ENCODE measurements around the gene MICAL3.

The MICAL3 gene

GRCh38 chr22:17830043-17830961 lies 194.1 kb downstream of the MICAL3 start:
- peak; percentile 76 for DNase-seq

DNA sequence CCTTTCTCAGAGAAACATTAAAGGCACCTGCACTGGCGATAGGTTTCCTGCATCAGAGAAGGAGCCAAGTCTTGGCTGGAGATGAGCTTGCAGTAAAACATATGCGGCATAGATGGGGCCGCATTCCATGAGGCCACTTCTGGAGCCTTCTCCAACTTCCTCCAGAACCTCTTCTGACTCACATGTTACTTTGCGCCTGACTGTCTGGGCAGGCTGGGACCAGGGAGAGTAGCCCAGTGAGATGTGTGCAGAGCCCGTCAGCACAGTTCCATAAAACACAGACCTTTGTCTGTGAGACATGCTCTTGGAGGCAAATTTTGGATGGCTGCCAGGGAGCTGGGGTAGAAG lies 194.7 kb downstream of the MICAL3 start:
- no peak for DNase-seq

DNA sequence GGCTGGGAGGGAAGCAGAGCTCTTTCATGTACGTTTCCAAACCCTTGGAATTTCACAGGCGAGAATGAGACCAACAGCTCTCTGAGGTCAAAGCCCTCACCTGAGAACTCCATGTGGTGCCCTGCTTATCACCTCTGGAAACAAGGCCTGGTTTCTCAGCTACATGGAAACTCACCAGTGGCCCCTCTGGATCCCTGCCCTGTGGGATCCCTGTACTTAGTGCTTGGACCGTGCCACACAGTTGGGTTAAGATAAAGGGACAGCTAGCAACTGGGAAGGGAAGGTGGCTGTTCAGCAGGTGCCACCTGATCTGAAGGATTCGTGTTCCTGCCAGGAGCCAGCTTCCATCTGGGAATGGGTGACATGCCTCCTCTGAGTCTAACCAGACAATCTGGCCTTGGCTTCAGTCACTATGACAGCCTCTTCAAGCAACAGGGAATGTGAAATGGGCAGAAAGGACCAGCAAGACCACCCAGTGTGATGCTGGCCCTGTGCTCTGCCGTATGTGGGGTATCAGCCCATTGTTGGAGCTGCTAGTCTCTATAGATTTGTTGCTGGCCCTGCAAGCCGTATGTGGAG lies 195.8 kb downstream of the MICAL3 start:
- DNase-seq, result no peak

DNA sequence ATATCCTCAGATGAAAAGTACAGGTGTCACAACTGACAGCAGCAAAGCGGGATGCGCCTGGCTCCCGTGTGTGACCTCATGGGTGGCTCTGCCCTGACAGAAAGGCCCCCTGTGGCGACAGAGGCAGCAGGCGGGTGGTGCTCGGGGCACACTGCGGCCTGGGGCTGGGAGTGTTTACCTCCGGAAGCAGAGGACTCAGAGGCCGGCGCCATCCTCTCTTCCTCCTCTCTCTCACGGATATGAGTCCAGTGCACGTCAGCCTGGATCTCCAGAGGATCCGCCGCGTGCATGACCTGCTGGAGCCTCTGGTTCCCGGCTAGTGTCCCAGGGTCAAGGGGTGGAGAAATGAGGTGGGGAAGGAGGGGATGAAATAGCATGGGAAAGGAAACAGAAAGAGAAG lies 196.9 kb downstream of the MICAL3 start:
- DNase-seq, result no peak

DNA sequence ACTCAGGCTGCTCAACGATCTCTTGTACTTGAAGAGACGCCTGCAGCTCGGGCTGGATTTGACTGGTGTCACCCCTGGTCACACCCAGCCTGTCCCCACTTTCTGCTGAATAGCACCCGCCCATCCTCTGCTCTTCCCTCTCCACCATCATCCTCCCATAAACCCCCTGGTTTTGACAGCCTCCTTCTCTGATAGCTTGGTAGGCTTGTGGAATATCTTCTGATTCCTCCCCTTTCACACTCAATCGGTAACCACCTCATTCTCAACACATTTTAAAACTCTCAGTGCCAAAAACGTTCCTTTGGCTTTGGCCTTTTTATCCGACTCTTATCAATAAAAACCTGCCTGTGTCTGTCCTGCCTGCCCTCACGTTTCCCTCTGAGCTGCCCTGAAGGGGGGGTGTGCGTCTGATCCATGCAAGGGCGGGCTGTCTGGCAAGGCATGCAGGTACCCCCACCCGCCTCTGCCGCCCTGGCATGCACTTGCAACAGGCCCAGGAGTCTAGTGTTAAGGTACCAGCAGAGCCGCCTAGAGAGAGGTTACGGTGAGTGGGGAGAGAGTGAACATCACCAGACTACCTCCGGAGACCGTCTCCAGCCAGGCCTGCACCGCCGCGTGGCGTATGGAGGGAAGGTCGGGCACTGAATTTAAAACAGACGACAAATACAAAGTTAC lies 198.3 kb downstream of the MICAL3 start:
- DNase-seq, result no peak

GRCh38 chr22:17824457-17824856 lies 199.9 kb downstream of the MICAL3 start:
- no peak for DNase-seq

GRCh38 chr22:17823964-17824363 lies 200.4 kb downstream of the MICAL3 start:
- no peak for DNase-seq

DNA sequence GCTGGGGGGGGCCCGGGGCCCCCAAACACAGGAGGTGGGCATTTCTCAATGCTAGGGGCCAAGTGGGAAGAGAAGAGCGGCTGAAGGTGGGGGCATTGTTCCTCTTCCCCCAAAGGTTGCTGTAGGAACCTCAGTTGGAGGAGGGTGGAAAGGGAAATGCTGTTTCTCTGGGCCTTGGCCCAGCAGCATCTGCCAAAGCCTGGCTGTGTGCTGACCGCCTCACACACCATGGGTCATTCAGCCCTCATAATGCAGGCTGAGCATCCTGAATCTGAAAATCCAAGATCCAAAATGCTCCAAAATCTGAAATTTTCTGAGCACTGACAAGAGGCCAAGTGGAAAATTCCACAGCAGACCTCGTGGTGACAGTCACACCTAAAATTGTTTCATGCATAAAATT lies 201.1 kb downstream of the MICAL3 start:
- no peak for DNase-seq

- DNase-seq, result no peak
These were observed 202.3 kb downstream of the MICAL3 start for GRCh38 chr22:17822087-17822486.

DNA sequence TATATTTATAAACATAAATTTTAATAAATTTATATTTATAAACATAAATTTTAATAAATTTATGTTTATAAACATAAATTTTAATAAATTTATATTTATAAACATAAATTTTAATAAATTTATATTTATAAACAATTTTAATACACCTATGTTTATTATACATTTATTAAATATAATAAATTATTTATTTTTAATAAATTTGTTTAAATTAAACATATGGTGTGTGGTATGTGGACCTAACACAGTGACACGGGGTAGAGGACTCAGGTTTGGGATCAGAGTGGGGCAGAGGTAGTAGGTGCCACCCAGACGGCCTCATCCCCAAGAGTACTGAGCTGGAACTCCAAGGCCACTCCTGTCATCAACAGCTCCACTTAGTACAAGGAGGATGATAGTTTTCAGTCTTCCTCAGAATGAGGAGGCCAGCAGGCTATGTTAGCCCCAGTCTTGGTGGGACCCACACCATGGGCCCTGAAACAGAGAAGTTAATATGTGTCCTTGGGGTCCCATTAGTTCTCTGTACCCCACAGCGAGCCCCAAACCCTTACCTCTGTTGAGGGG lies 203.4 kb downstream of the MICAL3 start:
- no peak for DNase-seq

DNA sequence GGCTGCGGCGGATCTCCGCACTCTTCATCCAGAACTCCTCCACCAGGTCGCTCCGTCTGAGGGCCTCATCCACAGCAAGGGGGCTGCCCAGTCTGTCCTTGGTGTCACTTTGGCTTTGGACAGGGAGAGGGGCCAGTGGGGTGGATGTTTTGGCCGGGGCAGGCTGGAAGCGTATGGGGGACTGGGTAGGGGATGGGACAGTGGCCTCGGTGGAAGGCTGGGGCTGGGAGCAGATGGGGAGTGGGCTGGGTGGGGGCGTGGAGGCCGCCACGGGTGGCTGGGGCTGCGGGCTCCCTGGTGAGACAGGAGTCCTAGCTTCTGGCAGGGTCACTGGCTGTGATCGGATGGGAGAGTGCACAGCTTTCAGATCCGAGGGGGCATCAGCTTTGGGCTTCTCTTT lies 205.7 kb downstream of the MICAL3 start:
- no peak for DNase-seq

DNA sequence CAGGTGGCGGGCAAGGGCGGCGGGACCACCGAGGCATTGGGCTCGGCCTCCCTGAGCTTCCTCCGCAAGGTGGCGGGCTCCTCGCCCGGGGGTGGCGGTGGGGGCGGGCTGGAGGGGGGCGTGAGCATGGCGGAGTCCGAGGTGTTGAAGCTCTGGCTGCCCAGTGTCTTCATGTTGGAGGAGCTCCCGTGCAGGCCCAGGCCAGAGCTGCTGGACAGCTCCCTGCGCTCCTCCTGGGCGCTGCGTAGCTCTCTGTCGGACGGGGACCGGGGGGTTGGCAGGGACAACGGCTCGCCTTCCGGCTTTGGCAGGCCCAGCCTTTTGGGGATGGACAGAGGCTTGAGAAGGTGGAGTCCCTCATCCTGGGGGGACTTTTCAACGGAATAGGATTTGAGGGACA lies 206.2 kb downstream of the MICAL3 start:
- no peak for DNase-seq

- DNase-seq, result no peak
These were observed 206.8 kb downstream of the MICAL3 start for GRCh38 chr22:17817511-17818065.

GRCh38 chr22:17817079-17817478 lies 207.3 kb downstream of the MICAL3 start:
- DNase-seq, result no peak

- DNase-seq, result no peak
These were observed 207.7 kb downstream of the MICAL3 start for GRCh38 chr22:17816649-17817048.

DNA sequence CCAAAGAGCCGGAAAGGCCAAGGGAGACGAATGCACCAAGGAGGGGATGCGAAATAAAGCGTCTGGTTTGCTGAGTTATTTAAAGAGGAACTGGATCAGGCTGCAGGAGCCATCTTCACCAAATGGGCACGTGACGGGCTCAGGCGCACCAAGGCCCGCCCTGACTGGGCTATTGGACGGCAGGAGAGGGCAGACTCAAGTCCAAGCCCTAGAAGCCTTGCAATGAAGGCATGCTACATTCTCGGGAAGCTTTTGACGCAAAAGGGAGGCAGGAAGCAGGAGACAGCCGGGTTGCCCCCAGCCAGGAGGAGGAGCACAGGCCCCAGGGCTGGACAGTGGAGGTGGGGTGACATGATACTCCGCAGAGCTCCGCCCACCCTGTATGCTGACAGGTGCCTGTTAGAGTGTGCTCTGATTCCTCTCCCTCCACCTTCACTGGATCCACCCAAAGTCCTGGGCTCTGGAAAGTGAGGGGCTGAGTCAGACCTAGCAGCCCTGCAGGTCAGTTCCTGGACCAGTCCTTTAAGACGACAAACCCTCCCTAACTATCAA lies 208.6 kb downstream of the MICAL3 start:
- no peak for DNase-seq

GRCh38 chr22:17814830-17815229 lies 209.5 kb downstream of the MICAL3 start:
- no peak for DNase-seq

DNA sequence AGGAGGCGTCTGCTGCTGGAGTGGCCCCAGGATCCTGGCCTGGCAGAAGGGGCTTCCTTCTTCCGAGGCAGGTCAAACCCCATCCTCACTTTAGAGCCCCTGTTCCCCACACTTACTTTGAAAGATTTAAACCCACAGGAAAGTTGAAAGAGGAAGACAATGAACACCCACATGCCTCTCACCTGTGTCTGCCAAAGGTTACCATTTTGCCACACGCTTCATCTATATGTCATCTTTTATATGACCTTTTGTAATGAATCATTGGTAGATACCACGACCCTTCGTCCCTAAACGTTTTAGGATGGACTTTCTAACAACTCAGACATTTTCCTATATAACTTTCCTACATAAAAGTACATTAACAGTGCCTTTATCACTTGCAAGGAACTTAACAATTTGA lies 210.3 kb downstream of the MICAL3 start:
- no peak for DNase-seq

- DNase-seq, result no peak
These were observed 213.2 kb downstream of the MICAL3 start for GRCh38 chr22:17811119-17811518.

- DNase-seq, result no peak
These were observed 213.7 kb downstream of the MICAL3 start for GRCh38 chr22:17810570-17811116.

DNA sequence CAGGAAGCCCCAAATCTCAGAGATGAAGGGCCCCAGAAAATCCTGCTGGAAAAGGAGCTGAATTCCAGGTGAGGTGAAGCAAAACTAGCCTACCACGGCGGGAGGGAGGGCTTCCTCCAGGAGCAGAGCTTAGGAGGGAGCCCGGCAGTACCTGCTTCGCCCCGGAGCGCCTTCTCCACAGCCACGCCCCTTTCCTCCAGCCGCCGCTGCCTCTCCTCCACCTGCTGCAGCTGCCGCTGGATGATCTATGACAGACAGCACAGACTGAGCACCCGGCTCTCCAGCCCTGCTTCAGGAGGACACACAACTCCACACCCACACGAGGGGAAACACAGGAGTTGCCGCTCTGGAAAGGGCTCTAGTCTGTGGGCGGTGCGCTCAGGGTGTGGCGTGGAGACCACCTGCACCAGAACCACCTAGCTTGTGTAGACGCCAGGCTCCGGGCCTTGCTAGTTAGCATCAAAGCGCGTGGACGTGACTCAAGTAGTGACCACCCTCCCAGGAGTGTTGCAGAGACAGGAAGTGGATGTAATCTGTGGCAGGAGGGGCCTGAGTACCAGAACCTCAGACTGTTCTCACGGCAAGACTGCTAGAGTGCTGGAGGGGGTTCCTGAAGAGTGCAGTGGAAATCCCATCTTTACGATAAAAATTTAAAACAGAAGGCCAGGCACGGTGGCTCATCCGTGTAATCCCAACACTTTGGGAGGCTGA lies 215.5 kb downstream of the MICAL3 start:
- DNase-seq, result no peak

Measured in central memory CD4-positive, alpha-beta T cell (primary cell).